ENCODE measurements around the gene SLC25A5. TPM values are rescaled to one million over a fixed set of nuclear protein-coding genes. Genes with fewer than 3 reads are reported as not detected.

Gene SLC25A5
- total RNA-seq (100 to 1,000 TPM; 103 to 133 TPM), polyA plus RNA-seq (100 to 1,000 TPM; 155 to 392 TPM)
- long read RNA-seq, donor 1, transcript SLC25A5-201 (4 exons, 1,274 nt) = major isoform, 331 of 344 reads
- long read RNA-seq, donor 1, transcript SLC25A5-203 (2 exons, 433 nt) = minor isoform, 7 of 344 reads
- long read RNA-seq, donor 1, partial matches to known transcripts = 3 of 344 reads
- long read RNA-seq, donor 1, other reads (novel, unspliced or antisense) = 3 of 344 reads
- long read RNA-seq, donor 2, transcript SLC25A5-201 (4 exons, 1,274 nt) = major isoform, 46 of 52 reads
- long read RNA-seq, donor 2, partial matches to known transcripts = 3 of 52 reads
- long read RNA-seq, donor 2, other reads (novel, unspliced or antisense) = 2 of 52 reads

GRCh38 chrX:119467842-119468550 lies at the start of gene SLC25A5:
SLC25A5 (plus strand) TSS chrX:119468444; CDS start chrX:119468516, 72 bp downstream.
- H3K36me3 ChIP-seq (ENCODE audit: control insufficient read depth in 1 of 2, insufficient read depth in 2 of 2, low read length in 1 of 2) = peaks cover 0 to 2% of the 10 kb centered on the region in 2 donors
- WGBS, 2 donors = 3 to 34% methylated on average over 33 to 46 of the region's 46 CpGs
- peak within 1 kb of the TSS; percentile 50 to 62 for H3K4me3 ChIP-seq (ENCODE audit: low read length in 2 of 2)
- peak; percentile 90 to 93 for DNase-seq
- intact Hi-C loops (cut with DNase I) = loop anchor here in 1 of 2 donors (10.0 kb wide), 1 partner anchor 407 kb away; the partner anchor contains the start of genes NDUFA1 and RNF113A
- no peaks in the 10 kb centered on the region for H3K9me3 ChIP-seq (ENCODE audit: control insufficient read depth, low read length)
- no peaks in the 10 kb centered on the region for H3K27me3 ChIP-seq (ENCODE audit: control insufficient read depth in 1 of 2, insufficient read depth in 2 of 2, low read length in 1 of 2)
- peak; percentile 97 for ATAC-seq (ENCODE audit: low FRiP score)
- no peaks in the 10 kb centered on the region for H3K4me1 ChIP-seq (ENCODE audit: control insufficient read depth in 1 of 2, insufficient read depth in 2 of 2, low read length in 2 of 2)
- peak within 1 kb of the TSS in 1 of 2 donors; percentile 82 for H3K27ac ChIP-seq (ENCODE audit: low read depth in 1 of 2, low read length in 2 of 2)

DNA sequence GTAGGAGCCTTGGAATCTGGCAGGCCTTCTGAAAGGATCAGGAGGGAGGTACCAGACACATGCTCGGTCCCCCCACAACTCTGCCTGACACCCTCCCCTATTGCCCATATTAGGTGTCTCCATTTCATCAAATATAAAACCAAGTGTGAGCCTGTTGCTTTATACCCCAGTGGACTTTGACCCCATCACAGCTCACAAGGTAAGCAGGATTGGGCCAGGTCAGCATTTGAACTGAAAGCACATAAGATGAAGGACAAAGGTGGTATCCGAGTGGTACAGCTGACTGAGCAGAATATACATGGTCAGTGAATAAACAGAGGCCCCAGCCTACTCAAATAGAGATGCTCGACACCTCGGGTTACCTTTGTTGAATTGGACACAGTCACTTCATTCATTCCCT lies 49.1 kb upstream of the SLC25A5 start:
- H3K4me1 ChIP-seq (ENCODE audit: control insufficient read depth in 1 of 2, insufficient read depth in 2 of 2, low read length in 2 of 2) = no peaks in the 10 kb centered on the region
- 73 to 91% methylated on average over 4 of the region's 4 CpGs for WGBS, 2 donors
- H3K27me3 ChIP-seq (ENCODE audit: control insufficient read depth in 1 of 2, insufficient read depth in 2 of 2, low read length in 1 of 2) = no peaks in the 10 kb centered on the region
- DNase-seq (no peak), ATAC-seq (ENCODE audit: low FRiP score) (no peak)
- intact Hi-C loops (cut with DNase I) = no loop called here
- no peaks in the 10 kb centered on the region for H3K9me3 ChIP-seq (ENCODE audit: control insufficient read depth, low read length)
- H3K4me3 ChIP-seq (ENCODE audit: low read length in 2 of 2) = no peak overlapping the region
- no peaks in the 10 kb centered on the region for H3K36me3 ChIP-seq (ENCODE audit: control insufficient read depth in 1 of 2, insufficient read depth in 2 of 2, low read length in 1 of 2)
- no peak overlapping the region for H3K27ac ChIP-seq (ENCODE audit: low read depth in 1 of 2, low read length in 2 of 2)

- ATAC-seq (ENCODE audit: low FRiP score) = no peak
- intact Hi-C loops (cut with DNase I) = no loop called here
- Histone ChIP-seq H3K27me3 (ENCODE audit: control insufficient read depth in 1 of 2, insufficient read depth in 2 of 2, low read length in 1 of 2) (no peaks in the 10 kb centered on the region), H3K36me3 (ENCODE audit: control insufficient read depth in 1 of 2, insufficient read depth in 2 of 2, low read length in 1 of 2) (no peaks in the 10 kb centered on the region), H3K9me3 (ENCODE audit: control insufficient read depth, low read length) (no peaks in the 10 kb centered on the region), H3K27ac (ENCODE audit: low read depth in 1 of 2, low read length in 2 of 2) (no peak overlapping the region), H3K4me1 (ENCODE audit: control insufficient read depth in 1 of 2, insufficient read depth in 2 of 2, low read length in 2 of 2) (no peaks in the 10 kb centered on the region), H3K4me3 (ENCODE audit: low read length in 2 of 2) (no peak overlapping the region)
- WGBS, 2 donors = 77 to 97% methylated on average over 2 of the region's 2 CpGs
- no peak for DNase-seq
Measured at GRCh38 chrX:119419898-119420297, 48.3 kb upstream of the SLC25A5 start.

DNA sequence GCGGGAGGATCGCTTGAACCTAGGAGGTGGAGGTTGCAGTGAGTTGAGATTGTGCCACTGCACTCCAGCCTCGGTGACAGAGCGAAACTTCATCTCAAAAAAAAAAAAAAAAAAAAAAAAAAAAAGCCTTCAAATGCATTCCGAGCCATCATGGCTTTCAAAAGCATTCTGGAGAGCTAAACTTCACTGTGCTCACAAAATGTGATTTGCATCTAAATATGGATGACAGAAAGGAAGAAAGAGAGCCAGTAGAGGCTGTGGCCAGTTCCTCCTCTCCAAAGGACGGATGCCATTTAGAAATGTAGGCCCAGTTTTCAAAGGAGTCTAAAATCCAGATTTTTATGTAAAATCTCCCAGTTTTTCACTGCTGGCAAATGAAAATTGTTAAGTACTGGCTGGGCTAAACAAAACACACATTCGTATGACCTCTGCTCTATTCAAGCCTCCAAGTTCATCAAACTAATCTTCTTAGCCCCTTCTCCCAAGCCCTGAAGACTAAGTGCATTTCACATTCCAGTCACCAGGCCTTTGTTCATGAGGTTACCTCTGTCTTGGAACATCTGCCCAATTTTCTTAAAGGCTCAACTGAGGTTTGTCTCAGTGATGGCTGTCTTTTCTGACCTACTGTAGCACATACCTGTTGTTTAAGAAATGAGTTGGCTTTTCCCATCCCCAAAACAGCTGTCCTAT lies 47.1 kb upstream of the SLC25A5 start:
- DNase-seq (no peak), ATAC-seq (ENCODE audit: low FRiP score) (no peak)
- H3K4me1 ChIP-seq (ENCODE audit: control insufficient read depth in 1 of 2, insufficient read depth in 2 of 2, low read length in 2 of 2) = no peaks in the 10 kb centered on the region
- no peak overlapping the region for H3K4me3 ChIP-seq (ENCODE audit: low read length in 2 of 2)
- WGBS, 2 donors = 76 to 93% methylated on average over 7 of the region's 7 CpGs
- H3K9me3 ChIP-seq (ENCODE audit: control insufficient read depth, low read length) = no peaks in the 10 kb centered on the region
- no peaks in the 10 kb centered on the region for H3K27me3 ChIP-seq (ENCODE audit: control insufficient read depth in 1 of 2, insufficient read depth in 2 of 2, low read length in 1 of 2)
- H3K27ac ChIP-seq (ENCODE audit: low read depth in 1 of 2, low read length in 2 of 2) = no peak overlapping the region
- intact Hi-C loops (cut with DNase I) = no loop called here
- H3K36me3 ChIP-seq (ENCODE audit: control insufficient read depth in 1 of 2, insufficient read depth in 2 of 2, low read length in 1 of 2) = no peaks in the 10 kb centered on the region

- intact Hi-C loops (cut with DNase I) = no loop called here
- no peak overlapping the region for H3K27ac ChIP-seq (ENCODE audit: low read depth in 1 of 2, low read length in 2 of 2)
- H3K27me3 ChIP-seq (ENCODE audit: control insufficient read depth in 1 of 2, insufficient read depth in 2 of 2, low read length in 1 of 2) = no peaks in the 10 kb centered on the region
- H3K4me3 ChIP-seq (ENCODE audit: low read length in 2 of 2) = no peak overlapping the region
- H3K4me1 ChIP-seq (ENCODE audit: control insufficient read depth in 1 of 2, insufficient read depth in 2 of 2, low read length in 2 of 2) = no peaks in the 10 kb centered on the region
- DNase-seq = no peak
- no peak for ATAC-seq (ENCODE audit: low FRiP score)
- H3K9me3 ChIP-seq (ENCODE audit: control insufficient read depth, low read length) = no peaks in the 10 kb centered on the region
- H3K36me3 ChIP-seq (ENCODE audit: control insufficient read depth in 1 of 2, insufficient read depth in 2 of 2, low read length in 1 of 2) = no peaks in the 10 kb centered on the region
- 92 to 98% methylated on average over 14 of the region's 14 CpGs for WGBS, 2 donors
Measured at GRCh38 chrX:119423631-119424030, 44.6 kb upstream of the SLC25A5 start.

DNA sequence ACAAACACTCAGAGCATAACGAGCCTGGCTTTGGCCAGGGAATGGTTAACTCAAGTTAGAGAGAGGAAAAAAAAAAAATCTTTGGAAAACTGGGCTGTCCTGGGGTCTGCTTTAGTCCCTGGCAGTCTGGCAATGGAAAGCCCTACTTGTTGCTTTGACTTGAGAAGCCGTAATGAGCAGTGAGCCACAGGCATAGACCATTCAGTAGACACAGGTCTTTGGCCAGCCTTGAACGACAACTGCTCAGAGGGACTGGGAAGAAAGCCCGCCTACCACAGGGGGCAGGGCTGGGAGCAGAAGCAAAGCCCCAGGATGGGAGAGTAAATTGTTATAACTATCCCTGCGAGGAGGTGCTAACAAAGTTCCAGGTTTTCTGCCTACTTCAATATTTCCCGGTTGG lies 43.2 kb upstream of the SLC25A5 start:
- Histone ChIP-seq H3K9me3 (ENCODE audit: control insufficient read depth, low read length) (no peaks in the 10 kb centered on the region), H3K4me3 (ENCODE audit: low read length in 2 of 2) (no peak overlapping the region), H3K27ac (ENCODE audit: low read depth in 1 of 2, low read length in 2 of 2) (no peak overlapping the region), H3K36me3 (ENCODE audit: control insufficient read depth in 1 of 2, insufficient read depth in 2 of 2, low read length in 1 of 2) (no peaks in the 10 kb centered on the region), H3K4me1 (ENCODE audit: control insufficient read depth in 1 of 2, insufficient read depth in 2 of 2, low read length in 2 of 2) (no peaks in the 10 kb centered on the region), H3K27me3 (ENCODE audit: control insufficient read depth in 1 of 2, insufficient read depth in 2 of 2, low read length in 1 of 2) (no peaks in the 10 kb centered on the region)
- DNase-seq (no peak), ATAC-seq (ENCODE audit: low FRiP score) (no peak)
- WGBS, 2 donors = 67 to 80% methylated on average over 6 of the region's 6 CpGs
- intact Hi-C loops (cut with DNase I) = no loop called here

- ATAC-seq (ENCODE audit: low FRiP score) = peak; percentile 33
- 45 to 65% methylated on average over 9 of the region's 9 CpGs for WGBS, 2 donors
Measured at GRCh38 chrX:119427024-119427794, 41.0 kb upstream of the SLC25A5 start.

DNA sequence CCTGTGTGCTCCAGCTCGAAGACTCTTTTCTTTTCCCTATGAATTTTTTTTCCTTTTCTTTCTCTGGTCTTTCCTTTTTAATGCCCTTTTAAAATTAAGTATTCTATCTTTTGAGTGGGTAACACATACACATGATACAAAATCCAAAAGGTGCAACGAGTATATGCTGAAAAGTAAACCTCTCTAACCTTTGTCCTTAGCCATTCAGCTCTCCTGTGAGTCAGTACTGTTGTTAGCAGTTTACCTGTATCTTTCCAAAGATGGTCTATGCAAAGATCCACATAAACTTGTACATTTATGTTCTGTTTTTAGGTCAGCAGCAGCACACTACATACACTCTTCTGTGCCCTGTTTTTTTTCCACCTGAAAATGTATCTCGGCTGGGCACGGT lies 40.5 kb upstream of the SLC25A5 start:
- DNase-seq (no peak), ATAC-seq (ENCODE audit: low FRiP score) (no peak)
- H3K4me3 ChIP-seq (ENCODE audit: low read length in 2 of 2) = no peak overlapping the region
- 71 to 83% methylated on average over 4 of the region's 4 CpGs for WGBS, 2 donors
- no peaks in the 10 kb centered on the region for H3K27me3 ChIP-seq (ENCODE audit: control insufficient read depth in 1 of 2, insufficient read depth in 2 of 2, low read length in 1 of 2)
- H3K27ac ChIP-seq (ENCODE audit: low read depth in 1 of 2, low read length in 2 of 2) = no peak overlapping the region
- intact Hi-C loops (cut with DNase I) = no loop called here
- H3K9me3 ChIP-seq (ENCODE audit: control insufficient read depth, low read length) = no peaks in the 10 kb centered on the region
- peaks cover 0 to 2% of the 10 kb centered on the region in 2 donors for H3K36me3 ChIP-seq (ENCODE audit: control insufficient read depth in 1 of 2, insufficient read depth in 2 of 2, low read length in 1 of 2)
- H3K4me1 ChIP-seq (ENCODE audit: control insufficient read depth in 1 of 2, insufficient read depth in 2 of 2, low read length in 2 of 2) = no peaks in the 10 kb centered on the region

More at GRCh38 chrX:119427024-119427794, 41.0 kb upstream of the SLC25A5 start:
- Histone ChIP-seq H3K27ac (ENCODE audit: low read depth in 1 of 2, low read length in 2 of 2) (peak overlapping the region in 1 of 2 donors; percentile 35), H3K27me3 (ENCODE audit: control insufficient read depth in 1 of 2, insufficient read depth in 2 of 2, low read length in 1 of 2) (no peaks in the 10 kb centered on the region), H3K4me1 (ENCODE audit: control insufficient read depth in 1 of 2, insufficient read depth in 2 of 2, low read length in 2 of 2) (no peaks in the 10 kb centered on the region), H3K36me3 (ENCODE audit: control insufficient read depth in 1 of 2, insufficient read depth in 2 of 2, low read length in 1 of 2) (peaks cover 0 to 2% of the 10 kb centered on the region in 2 donors), H3K9me3 (ENCODE audit: control insufficient read depth, low read length) (no peaks in the 10 kb centered on the region), H3K4me3 (ENCODE audit: low read length in 2 of 2) (no peak overlapping the region)
- intact Hi-C loops (cut with DNase I) = no loop called here
- no peak for DNase-seq

All from aorta (tissue), 5 donors.